ENCODE data around the gene DHRS7B.

- TF ChIP-seq CTCF (conservative IDR thresholded peaks at IDR 0.05; ENCODE audit: low read depth, low read length) (no peak), EZH2phosphoT487 (IDR thresholded peaks at IDR 0.05; ENCODE audit: borderline replicate concordance, low read length) (no peak)
These were observed 26.1 kb upstream of the DHRS7B start for GRCh38 chr17:21100636-21101035.

Data from PC-3 (cell line).